GM15510 (cell line): ENCODE results near the gene TBK1.

Source experiments
- POLR2A ChIP-seq: IDR thresholded peaks from 3 replicates; pipeline ENCODE4 v1.6.1; 2011; ENCODE audit warnings: borderline replicate concordance; ENCODE audit not compliant: insufficient read length; ENCODE audit errors: extremely low read depth

The TBK1 gene

DNA sequence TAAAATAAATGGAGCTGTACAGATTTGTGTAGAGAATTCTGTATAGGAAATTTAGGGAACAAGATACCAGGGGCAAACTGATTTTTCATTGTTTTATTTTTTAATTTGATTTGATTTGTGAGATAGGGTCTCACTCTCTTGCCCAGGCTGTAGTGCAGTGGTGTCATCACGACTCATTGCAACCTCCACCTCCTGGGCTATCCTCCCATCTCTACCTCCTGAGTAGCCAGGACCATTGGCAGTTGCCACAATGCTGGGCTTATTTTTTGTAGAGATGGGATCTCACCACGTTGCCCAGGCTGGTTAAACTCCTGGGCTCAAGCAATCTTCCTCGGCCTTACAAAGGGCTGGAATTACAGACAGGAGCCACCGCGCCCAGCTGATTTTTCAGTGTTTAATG is 18.0 kb upstream of the TBK1 start:
- no peak for TF ChIP-seq POLR2A

DNA sequence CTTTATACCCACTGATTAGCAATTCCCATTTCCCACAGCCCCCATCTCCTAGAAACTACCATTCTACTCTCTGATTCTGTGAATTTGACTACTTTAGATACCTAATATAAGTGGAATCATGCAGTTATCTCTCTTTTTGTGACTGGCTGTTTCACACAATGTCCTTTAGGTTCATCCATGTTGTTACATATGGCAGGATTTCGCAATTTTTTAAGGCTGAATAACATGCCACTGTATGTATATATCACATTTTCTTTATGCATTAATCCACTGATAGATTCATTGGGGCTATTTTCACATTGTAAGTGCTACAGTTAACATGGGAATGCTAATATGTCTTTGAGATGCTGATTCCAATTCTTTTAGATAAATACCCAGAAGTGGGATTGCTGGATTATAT is 11.8 kb upstream of the TBK1 start:
- TF ChIP-seq POLR2A = no peak

DNA sequence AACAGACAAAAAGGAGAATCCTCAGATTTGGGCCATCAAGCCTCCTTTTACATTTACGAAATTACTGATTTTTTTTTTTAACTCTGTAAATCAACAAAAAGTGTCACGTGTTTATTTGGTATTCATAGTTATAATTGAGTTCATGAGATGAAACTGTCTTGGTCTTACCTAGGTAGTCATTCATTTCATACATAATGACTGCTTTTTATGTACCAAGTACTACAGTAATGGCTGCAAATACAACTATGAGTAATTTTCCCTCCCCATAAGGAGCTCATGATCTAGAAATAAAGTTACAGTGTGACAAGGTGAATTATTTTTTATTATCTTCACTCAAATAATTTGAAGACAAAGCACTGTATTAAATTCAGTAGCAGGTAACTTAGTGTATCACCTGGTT is 6.4 kb upstream of the TBK1 start:
- no peak for TF ChIP-seq POLR2A

DNA sequence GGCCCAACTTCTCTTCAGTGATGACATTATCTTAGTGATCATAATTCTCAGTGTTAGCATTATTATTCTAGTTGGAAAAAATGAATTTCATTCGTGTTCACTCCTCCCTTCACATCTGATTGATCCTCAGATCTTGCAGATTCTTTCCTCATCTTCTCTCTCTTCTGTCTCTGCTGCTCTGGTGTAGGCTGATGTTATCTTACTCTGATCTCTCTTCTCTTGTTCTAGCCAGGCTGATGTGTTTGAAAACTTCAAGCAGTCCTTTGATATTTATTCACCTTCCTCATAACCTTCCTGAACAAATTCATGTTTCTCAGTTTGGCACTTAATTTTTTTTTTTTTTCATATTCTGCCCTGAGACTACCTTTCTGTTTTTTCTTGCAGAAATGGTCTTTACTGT is 5.6 kb upstream of the TBK1 start:
- no peak for TF ChIP-seq POLR2A

DNA sequence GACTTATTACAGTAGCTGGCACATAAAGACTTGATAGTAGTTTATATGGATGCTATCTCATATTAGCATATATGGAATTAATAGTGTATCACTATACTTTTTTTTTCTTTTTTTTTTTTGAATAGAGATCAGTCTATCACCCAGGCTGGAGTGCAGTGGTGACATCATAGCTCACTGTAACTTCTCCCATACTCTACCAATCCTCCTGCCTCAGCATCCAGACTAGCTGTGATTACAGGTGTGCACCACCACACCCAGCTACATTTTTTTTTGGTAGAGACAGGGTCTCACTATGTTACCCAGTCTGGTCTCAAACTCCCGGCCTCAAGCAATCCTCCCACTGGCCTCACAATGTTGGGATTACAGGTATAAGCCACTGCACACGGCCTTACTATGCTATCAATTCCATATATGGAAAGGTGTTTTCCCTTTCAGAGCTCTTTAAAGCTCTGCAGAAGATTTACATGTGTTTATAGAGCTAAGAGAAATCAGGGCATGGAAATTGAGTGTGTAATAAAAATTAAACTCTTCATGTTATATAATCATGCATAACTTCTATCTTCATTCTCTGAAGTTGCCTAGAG is 1.8 kb upstream of the TBK1 start:
- no peak for TF ChIP-seq POLR2A

DNA sequence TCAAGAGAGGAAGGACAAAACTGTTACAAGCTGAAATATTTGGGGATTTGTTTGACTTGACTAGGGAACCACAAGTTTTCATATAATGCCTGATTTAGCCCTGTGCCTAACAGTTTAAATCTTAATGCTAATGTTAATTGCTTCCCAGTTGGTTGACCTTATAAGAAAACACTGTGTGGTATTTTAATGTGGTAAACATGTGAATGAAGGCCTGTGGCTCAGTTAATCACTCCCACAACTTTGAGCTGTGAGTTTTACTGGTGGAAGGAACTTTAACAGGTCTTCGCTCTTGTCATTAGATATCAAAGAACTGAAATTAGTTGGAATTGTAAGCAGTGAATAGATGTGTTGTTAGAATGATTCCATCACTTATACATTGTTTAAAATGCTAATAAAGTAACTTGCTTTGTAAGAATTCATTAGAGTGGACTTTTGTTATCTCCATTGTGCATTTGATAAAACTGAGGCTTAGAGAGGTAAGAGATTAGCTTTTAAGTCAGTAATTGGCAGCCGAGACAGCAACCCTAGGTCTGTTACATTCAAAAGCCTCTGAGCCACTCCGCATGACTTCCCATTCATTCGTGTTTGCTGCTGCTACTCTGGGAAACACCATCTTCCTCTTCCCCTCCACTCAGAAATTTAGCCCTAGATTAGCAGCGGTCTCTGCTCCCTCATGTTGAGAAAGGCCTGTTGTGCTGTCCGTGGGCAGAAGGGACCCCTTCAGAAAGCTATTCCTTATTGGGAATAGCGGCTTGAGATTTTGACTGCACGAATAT is 1.0 kb upstream of the TBK1 start:
- TF ChIP-seq POLR2A = no peak

DNA sequence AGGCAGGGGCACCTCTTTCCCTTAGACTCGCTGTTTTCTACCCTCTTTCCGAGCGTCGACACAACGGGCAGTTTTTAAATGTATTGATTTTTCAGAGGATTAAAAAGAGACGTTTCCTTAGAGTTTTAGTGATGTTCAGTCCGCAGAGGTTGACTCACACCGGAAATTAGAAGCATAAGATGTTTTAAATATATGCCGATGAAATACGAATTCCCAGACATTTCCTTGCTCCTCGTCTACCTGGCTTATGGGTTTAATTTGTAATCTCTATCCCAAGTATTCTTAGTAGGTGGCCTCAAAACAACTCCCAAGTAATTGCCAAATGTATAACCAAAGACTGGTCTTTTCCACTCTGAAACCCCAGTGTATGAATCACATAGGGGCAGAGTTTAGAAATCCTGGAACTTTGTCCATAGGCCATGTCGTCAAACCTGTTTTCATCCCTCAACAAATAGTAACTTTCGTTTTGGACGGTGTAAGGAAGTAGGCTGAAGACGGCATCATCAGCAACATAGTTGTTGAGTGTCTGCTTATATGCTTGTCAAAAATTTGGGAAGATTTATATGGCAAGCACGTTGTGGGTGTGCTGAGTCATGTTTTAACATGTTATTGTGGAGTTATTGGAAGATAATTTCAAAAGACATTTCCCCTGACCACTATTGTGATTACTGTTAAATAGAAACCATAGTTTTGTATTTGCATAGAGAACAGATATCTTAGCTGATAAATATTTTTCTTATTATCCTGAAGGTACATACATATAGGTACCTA is 824 bp downstream of the TBK1 start:
- TF ChIP-seq POLR2A = no peak

DNA sequence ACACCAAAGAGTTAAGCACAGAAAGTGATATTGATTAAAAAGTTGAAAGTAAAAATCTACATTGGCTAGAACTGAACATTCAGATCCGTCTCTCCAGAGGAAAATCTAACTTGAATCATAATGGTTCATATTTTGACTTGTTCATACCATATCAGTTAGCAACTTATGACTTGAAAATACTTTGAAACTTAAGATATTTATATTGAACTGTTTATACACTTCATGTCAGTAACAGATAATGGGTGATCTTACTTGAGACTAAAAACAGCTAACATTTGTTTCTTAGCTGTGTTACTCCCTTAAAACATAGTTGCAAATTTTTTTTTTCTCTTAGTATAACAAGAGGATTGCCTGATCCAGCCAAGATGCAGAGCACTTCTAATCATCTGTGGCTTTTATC is 3.6 kb downstream of the TBK1 start:
- TF ChIP-seq POLR2A = no peak

GRCh38 chr12:64456119-64456518 is 4.2 kb downstream of the TBK1 start:
- TF ChIP-seq POLR2A = no peak

DNA sequence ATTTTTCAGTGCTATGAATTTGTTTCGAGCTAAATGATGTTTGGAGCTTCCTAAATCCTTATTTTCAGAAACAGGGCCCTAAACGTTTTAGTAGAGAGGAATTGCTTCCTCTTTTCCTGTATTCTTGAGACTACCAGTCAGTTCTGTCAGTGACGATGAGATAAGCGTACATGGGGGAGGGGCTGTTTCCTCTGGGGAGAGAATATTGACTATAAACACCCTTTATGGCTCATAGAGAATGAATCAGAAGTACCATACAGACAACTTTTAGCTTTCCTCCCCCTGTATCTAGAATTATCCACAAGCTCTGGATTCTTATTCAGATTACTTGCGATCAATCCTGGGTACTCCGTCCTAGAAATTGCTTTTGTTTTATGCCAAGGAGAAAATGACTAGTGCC is 5.1 kb downstream of the TBK1 start:
- no peak for TF ChIP-seq POLR2A

DNA sequence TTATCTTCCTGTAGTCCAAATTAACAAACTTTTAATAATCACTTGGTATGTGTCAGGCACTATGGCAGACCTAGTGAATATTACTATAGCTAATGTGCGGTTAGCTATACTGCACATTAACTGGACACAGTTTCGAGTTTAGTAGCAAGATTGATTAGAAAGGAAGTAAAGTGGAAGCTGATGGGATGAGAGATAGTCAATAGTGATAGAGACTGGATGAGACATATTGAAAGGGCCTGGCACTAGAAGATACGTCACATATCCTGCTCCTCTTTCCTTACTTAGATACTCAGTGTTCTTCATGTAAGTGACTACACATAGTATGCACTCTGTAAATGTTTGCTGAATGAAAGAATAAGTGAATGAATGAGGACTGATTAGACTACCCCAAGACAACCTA is 5.5 kb downstream of the TBK1 start:
- TF ChIP-seq POLR2A = no peak

DNA sequence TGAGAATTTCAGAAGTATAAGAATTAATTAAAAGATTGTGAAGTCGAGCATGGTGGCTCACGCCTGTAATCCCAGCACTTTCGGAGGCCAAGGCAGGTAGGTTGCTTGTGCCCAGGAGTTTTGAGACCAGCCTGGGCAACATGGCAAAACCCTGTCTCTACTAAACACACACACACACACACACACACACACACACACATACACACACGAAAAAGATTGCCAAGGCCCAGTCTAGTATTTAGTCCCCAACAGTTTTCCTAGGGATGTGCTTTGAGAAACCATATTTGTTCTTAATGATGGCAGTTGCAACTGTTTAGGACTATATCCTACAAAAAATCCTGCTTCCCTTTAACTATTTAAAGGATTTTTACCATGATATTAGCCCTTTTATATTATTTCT is 6.0 kb downstream of the TBK1 start:
- TF ChIP-seq POLR2A = no peak

DNA sequence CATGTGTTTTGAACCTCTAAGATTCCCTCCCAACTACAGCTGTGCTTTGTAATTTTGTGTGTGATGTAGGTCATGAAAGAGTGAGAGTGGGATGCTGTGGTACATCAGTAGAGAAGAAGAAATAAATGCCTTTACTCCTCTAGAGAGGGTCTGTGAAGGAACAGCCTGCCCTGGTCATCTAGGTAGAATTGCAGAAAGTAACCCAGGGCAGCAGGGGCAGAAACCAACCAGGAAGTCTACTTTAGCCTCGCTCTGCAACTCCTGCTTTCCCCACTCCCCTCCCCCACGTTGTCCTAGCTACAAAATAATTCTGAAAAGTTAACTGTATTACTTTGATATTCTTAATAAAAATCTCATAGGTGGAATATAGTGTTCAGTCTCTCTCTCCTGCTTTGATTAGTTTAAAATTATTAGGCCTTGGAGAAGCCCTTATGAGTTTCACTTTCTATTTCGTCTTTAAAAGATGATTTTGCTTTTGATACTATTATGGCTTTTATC is 7.5 kb downstream of the TBK1 start:
- no peak for TF ChIP-seq POLR2A

DNA sequence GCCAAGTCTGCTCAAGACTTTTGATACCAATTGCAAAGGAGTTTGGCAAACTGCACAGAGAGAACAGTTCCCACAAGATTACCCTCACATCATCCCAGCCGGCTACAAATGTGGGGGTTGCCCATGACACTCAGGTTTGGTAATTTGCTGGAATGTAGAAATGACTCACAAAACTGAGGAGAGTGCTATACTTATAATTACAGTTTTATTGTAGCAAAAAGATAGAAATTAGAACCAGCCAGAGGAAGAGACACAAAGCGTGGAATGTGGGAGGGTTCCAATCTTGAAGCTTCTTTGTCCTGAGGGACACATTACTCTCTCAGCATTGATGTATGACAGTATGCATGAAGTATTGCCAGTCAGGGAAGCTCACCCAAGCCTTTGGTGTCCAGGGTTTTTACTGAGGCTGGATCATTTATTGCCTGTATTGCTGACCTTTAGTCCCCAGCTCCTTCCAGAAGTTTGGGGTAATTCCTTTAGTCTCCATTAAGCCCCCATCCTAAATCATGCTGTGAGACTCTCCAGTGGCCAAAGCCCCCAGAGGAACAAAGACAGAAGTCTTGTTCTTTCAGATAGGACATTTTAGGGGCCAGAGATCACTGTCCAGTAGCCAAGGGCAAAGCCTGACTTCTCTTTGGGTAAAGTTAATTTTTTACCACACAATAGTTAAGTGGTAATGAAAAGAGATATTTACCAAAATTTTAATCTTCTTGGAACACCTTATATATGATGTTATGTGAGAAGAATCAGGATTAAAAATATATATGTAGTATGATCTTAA is 9.9 kb downstream of the TBK1 start:
- no peak for TF ChIP-seq POLR2A

DNA sequence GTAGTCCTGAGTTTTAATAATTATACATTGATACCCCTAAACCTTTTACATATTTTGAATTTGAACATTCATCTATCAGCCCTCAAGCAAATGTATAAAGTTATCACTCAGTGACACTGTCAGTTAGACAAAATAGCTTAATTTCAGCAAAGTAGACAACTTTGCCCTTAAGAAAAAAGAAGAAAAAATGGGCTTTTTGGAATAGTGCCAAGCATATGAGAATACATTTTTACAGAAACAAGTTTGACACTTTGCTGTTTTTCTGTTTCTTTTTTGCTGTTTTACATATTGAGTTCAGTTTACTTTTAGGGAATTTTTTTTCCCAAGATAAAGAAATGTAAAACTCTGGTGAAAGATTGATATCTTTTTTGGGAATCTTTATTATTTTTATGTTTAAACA is 14.3 kb downstream of the TBK1 start:
- no peak for TF ChIP-seq POLR2A
